SK-N-SH treated with all-trans-retinoic acid at 6 μM for 48 hours (cell line): ENCODE data around the gene OTOG.

Experiments
- ATAC-seq: fragments of 200-7000 bp; cut with Tn5 transposase; 3 replicates; pipeline ENCODE4 v1.9.1; 2020; ENCODE audit warnings: mild to moderate bottlenecking, moderate library complexity
- ARNTL ChIP-seq: fragments of 450-650 bp; formaldehyde crosslinking; IDR thresholded peaks from 2 replicates; pipeline ENCODE4 v1.5.0; 2020; ENCODE audit warnings: low read depth, mild to moderate bottlenecking, moderate library complexity, borderline replicate concordance
- BACH2 ChIP-seq: fragments of 250-450 bp; sonication (Bioruptor Pico); IDR thresholded peaks from 2 replicates; pipeline ENCODE4 v1.9.0; 2021; ENCODE audit warnings: mild to moderate bottlenecking, borderline replicate concordance
- CSDC2 ChIP-seq: fragments of 250-450 bp; sonication (Bioruptor Pico); IDR thresholded peaks from 2 replicates; pipeline ENCODE4 v1.5.0; 2020; ENCODE audit warnings: mild to moderate bottlenecking, moderate library complexity
- CSRNP3 ChIP-seq: fragments of 250-450 bp; sonication (Bioruptor Pico); IDR thresholded peaks from 2 replicates; pipeline ENCODE4 v1.5.1; 2021; ENCODE audit warnings: mild to moderate bottlenecking, moderate library complexity
- ESRRG ChIP-seq: fragments of 250-450 bp; sonication (Bioruptor Pico); IDR thresholded peaks from 2 replicates; pipeline ENCODE4 v1.6.1; 2021; ENCODE audit warnings: mild to moderate bottlenecking
- GLIS3 ChIP-seq: fragments of 250-450 bp; sonication (Bioruptor Pico); IDR thresholded peaks from 2 replicates; pipeline ENCODE4 v1.5.0; 2020; ENCODE audit warnings: mild to moderate bottlenecking, moderate library complexity
- ISL1 ChIP-seq: fragments of 250-450 bp; sonication (Bioruptor Pico); IDR thresholded peaks from 2 replicates; pipeline ENCODE4 v2.1.2; 2022; ENCODE audit warnings: mild to moderate bottlenecking, moderate library complexity
- OSR1 ChIP-seq: fragments of 250-450 bp; sonication (Bioruptor Pico); IDR thresholded peaks from 2 replicates; pipeline ENCODE4 v1.8.0; 2022; ENCODE audit warnings: moderate library complexity, mild to moderate bottlenecking, inconsistent platforms
- PPARA ChIP-seq: fragments of 250-450 bp; sonication (Bioruptor Pico); IDR thresholded peaks from 2 replicates; pipeline ENCODE4 v1.5.0; 2020; ENCODE audit warnings: mild to moderate bottlenecking, borderline replicate concordance
- RARB ChIP-seq: fragments of 250-450 bp; sonication (Bioruptor Pico); IDR thresholded peaks from 2 replicates; pipeline ENCODE4 v1.8.0; 2021; ENCODE audit warnings: mild to moderate bottlenecking, moderate library complexity
- TCF4 ChIP-seq: fragments of 250-450 bp; sonication (Bioruptor Pico); IDR thresholded peaks from 2 replicates; pipeline ENCODE4 v1.8.0; 2021; ENCODE audit warnings: mild to moderate bottlenecking, moderate library complexity, borderline replicate concordance
- TOX ChIP-seq: fragments of 250-450 bp; sonication (Bioruptor Pico); IDR thresholded peaks from 2 replicates; pipeline ENCODE4 v1.8.0; 2021; ENCODE audit warnings: mild to moderate bottlenecking, moderate library complexity, borderline replicate concordance
- ZC3H10 ChIP-seq: fragments of 250-450 bp; sonication (Bioruptor Pico); IDR thresholded peaks from 2 replicates; pipeline ENCODE4 v1.5.1; 2021; ENCODE audit warnings: mild to moderate bottlenecking, moderate library complexity
- ZFP3 ChIP-seq: fragments of 250-450 bp; sonication (Bioruptor Pico); IDR thresholded peaks from 2 replicates; pipeline ENCODE4 v1.5.0; 2020; ENCODE audit warnings: mild to moderate bottlenecking, moderate library complexity
- ZFP30 ChIP-seq: fragments of 450-650 bp; formaldehyde crosslinking; IDR thresholded peaks from 2 replicates; pipeline ENCODE4 v1.5.0; 2022; ENCODE audit warnings: mild to moderate bottlenecking, moderate library complexity
- ZNF565 ChIP-seq: fragments of 450-650 bp; formaldehyde crosslinking; conservative IDR thresholded peaks from 2 replicates; pipeline ENCODE4 v1.5.0; 2020; ENCODE audit warnings: low read depth, mild to moderate bottlenecking, moderate library complexity
- ZNF70 ChIP-seq: fragments of 450-650 bp; formaldehyde crosslinking; IDR thresholded peaks from 2 replicates; pipeline ENCODE4 v1.5.0; 2020; ENCODE audit warnings: mild to moderate bottlenecking, moderate library complexity
- TF ChIP-seq, protein P1 (sequence below): fragments of 250-450 bp; sonication (Bioruptor Pico); IDR thresholded peaks from 2 replicates; pipeline ENCODE4 v1.5.0; 2020; ENCODE audit warnings: mild to moderate bottlenecking, moderate library complexity
- TF ChIP-seq, protein P2 (sequence below): fragments of 250-450 bp; sonication (Bioruptor Pico); IDR thresholded peaks from 2 replicates; pipeline ENCODE4 v1.8.0; 2020; ENCODE audit warnings: mild to moderate bottlenecking, moderate library complexity, borderline replicate concordance

Gene OTOG

GRCh38 chr11:17498475-17498874 is 48.6 kb upstream of the OTOG start:
- TF ChIP-seq ZNF70 (CRISPR knock-in tag) (no peak), PPARA (CRISPR knock-in tag) (no peak), GLIS3 (CRISPR knock-in tag) (no peak), ISL1 (CRISPR knock-in tag) (no peak), BACH2 (CRISPR knock-in tag) (no peak), CSRNP3 (CRISPR knock-in tag) (no peak), ZFP30 (CRISPR knock-in tag) (no peak), RARB (CRISPR knock-in tag) (no peak)
- TF ChIP-seq, all 23 proteins: peak for 0
- peak; percentile 75 for ATAC-seq

- ATAC-seq, result no peak
- no peak for TF ChIP-seq ARNTL (CRISPR knock-in tag)
These were observed 46.4 kb upstream of the OTOG start for GRCh38 chr11:17500673-17501072.

DNA sequence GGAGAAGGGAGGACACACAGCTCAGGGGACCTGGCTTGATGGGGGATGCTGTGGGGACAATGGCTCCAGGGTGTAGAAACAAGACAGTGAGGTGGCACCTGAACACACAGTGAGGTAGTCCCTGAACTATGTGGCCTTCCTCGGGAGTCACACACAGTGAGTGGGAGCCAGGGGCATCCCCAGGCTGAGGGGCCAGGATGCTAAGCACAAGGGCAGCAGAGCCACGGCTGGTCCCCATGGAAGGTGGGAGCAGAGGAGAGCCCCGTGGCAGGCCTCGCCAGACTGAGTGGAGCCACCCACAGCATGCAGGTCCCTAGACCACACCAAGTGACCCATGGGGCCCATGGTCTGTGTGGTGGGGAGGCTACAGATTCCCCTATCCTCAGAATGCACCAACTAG is 44.4 kb upstream of the OTOG start:
- TF ChIP-seq BACH2 (CRISPR knock-in tag), result no peak
- TF ChIP-seq CSDC2, result no peak
- no peak for TF ChIP-seq ESRRG
- TF ChIP-seq CSRNP3 (CRISPR knock-in tag), result no peak
- no peak for TF ChIP-seq ZC3H10 (CRISPR knock-in tag)
- ATAC-seq, result no peak

- peak; percentile 88 for ATAC-seq
- no peak for TF ChIP-seq ZFP30 (CRISPR knock-in tag)
- TF ChIP-seq TCF4 (CRISPR knock-in tag), result no peak
- no peak for TF ChIP-seq OSR1 (CRISPR knock-in tag)
- TF ChIP-seq, protein P1, sequence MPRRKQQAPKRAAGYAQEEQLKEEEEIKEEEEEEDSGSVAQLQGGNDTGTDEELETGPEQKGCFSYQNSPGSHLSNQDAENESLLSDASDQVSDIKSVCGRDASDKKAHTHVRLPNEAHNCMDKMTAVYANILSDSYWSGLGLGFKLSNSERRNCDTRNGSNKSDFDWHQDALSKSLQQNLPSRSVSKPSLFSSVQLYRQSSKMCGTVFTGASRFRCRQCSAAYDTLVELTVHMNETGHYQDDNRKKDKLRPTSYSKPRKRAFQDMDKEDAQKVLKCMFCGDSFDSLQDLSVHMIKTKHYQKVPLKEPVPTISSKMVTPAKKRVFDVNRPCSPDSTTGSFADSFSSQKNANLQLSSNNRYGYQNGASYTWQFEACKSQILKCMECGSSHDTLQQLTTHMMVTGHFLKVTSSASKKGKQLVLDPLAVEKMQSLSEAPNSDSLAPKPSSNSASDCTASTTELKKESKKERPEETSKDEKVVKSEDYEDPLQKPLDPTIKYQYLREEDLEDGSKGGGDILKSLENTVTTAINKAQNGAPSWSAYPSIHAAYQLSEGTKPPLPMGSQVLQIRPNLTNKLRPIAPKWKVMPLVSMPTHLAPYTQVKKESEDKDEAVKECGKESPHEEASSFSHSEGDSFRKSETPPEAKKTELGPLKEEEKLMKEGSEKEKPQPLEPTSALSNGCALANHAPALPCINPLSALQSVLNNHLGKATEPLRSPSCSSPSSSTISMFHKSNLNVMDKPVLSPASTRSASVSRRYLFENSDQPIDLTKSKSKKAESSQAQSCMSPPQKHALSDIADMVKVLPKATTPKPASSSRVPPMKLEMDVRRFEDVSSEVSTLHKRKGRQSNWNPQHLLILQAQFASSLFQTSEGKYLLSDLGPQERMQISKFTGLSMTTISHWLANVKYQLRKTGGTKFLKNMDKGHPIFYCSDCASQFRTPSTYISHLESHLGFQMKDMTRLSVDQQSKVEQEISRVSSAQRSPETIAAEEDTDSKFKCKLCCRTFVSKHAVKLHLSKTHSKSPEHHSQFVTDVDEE (CRISPR knock-in tag), result peak; percentile 40; the same call in 1 of the 2 replicates
These were observed 42.5 kb upstream of the OTOG start for GRCh38 chr11:17504330-17505107.

- no peak for ATAC-seq
- no peak for TF ChIP-seq ISL1 (CRISPR knock-in tag)
- no peak for TF ChIP-seq ZNF70 (CRISPR knock-in tag)
- no peak for TF ChIP-seq ARNTL (CRISPR knock-in tag)
- TF ChIP-seq TCF4 (CRISPR knock-in tag), result no peak
- TF ChIP-seq, protein P2, sequence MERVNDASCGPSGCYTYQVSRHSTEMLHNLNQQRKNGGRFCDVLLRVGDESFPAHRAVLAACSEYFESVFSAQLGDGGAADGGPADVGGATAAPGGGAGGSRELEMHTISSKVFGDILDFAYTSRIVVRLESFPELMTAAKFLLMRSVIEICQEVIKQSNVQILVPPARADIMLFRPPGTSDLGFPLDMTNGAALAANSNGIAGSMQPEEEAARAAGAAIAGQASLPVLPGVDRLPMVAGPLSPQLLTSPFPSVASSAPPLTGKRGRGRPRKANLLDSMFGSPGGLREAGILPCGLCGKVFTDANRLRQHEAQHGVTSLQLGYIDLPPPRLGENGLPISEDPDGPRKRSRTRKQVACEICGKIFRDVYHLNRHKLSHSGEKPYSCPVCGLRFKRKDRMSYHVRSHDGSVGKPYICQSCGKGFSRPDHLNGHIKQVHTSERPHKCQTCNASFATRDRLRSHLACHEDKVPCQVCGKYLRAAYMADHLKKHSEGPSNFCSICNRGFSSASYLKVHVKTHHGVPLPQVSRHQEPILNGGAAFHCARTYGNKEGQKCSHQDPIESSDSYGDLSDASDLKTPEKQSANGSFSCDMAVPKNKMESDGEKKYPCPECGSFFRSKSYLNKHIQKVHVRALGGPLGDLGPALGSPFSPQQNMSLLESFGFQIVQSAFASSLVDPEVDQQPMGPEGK (CRISPR knock-in tag), result no peak
- TF ChIP-seq ZC3H10 (CRISPR knock-in tag), result no peak
- no peak for TF ChIP-seq TOX (CRISPR knock-in tag)
- TF ChIP-seq CSDC2, result no peak
- TF ChIP-seq GLIS3 (CRISPR knock-in tag), result no peak
- TF ChIP-seq ZNF565, result no peak
- no peak for TF ChIP-seq ESRRG
- TF ChIP-seq ZFP3 (CRISPR knock-in tag), result no peak
- no peak for TF ChIP-seq RARB (CRISPR knock-in tag)
- TF ChIP-seq CSRNP3 (CRISPR knock-in tag), result no peak
These were observed 41.9 kb upstream of the OTOG start for GRCh38 chr11:17505146-17505545.
